HL-60/S4 treated with retinoic acid at 250 ng/mL for 4 days and 3 days (cell line): ENCODE results near the gene CASP1.
"Not testable (repeated sequence)": the region's sequence is repeated elsewhere in the genome, so short reads cannot be mapped to it uniquely, and the experiment has no call there.

Experiments
- in situ Hi-C: fragments of 300-500 bp; cut with MboI; formaldehyde crosslinking; loops from 2 replicates; pipeline ENCODE4 v1.7.0; 2022; ENCODE audit warnings: low sequenced_read_pairs

CASP1 gene

DNA sequence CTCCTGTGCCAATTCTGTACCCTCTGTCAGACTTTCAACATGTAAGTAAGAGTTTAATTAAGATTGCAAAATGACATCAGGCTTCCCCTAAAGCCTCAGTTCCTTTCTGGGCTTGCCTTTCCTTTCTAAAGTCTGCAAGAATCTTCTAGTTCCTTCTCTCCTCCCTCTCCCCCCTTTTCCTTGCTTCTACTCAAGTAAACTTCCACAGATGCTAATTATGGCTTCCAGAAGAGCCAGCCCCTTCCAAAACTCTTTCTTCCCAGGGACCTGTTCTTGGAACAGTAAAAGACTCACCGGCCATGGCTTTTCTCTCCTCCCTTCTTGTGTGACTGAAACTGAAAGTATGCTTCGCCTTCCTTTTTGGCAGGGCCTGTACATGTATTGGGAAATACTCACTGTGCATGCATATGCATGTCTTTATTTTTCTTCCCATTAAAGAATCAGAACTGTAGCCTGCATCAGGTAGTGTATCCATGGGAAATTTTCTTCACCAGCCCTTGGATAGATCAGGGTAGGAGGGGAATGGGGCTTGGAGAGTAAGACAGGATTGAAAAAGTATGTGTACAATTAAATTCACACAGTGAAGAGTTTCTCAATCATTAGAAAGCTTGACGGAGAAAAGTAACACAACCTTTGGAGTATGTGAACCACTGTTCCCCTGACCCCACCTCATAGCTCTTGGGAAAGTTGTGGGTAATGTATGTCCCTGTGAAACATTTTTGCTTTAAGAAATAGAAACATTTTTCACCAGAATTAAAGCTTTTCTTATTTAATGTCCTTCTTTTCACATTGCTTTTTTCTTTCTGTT is at the start of gene CASP1:
TSS of gene CASP1 (minus strand) at position 332 of the 808 bp plus-strand sequence. CDS start at position 301, 31 bp downstream.
- in situ Hi-C loops: no loop called here

DNA sequence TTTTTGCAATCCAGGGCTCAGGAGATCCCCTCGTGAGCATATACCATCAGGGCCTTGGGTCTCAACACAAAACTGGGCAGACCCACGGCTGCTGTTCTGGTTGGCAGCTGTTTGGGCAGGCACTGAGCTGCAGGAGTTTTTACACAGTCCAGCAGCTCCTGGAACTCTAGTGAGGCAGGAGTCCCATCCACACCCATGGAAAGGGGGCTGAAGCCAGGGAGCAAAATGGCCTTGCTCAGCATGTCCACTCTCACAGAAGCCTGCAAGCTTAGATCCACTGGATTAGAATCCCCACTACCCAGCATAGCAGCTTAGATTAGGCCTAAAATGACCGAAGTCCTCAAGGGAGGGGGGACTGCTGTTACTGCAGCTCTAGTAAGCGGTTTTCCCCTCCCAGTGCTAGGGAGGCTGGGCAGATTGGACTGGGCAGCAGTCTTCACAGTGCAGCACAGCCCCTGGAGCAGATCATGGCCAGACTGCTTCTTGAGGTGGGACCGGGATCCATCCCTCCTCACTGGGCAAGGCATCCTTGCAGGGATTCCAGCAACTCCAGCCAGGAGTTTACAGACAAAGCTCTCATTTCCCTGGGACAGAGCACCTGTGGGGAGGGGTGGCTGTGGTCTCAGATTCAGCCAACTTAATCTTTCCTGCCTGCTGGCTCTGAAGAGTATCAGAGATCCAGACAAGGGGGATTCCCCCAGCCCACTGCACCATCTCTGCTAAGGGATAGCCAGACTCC is 46.6 kb upstream of the CASP1 start:
- in situ Hi-C loops: no loop called here

DNA sequence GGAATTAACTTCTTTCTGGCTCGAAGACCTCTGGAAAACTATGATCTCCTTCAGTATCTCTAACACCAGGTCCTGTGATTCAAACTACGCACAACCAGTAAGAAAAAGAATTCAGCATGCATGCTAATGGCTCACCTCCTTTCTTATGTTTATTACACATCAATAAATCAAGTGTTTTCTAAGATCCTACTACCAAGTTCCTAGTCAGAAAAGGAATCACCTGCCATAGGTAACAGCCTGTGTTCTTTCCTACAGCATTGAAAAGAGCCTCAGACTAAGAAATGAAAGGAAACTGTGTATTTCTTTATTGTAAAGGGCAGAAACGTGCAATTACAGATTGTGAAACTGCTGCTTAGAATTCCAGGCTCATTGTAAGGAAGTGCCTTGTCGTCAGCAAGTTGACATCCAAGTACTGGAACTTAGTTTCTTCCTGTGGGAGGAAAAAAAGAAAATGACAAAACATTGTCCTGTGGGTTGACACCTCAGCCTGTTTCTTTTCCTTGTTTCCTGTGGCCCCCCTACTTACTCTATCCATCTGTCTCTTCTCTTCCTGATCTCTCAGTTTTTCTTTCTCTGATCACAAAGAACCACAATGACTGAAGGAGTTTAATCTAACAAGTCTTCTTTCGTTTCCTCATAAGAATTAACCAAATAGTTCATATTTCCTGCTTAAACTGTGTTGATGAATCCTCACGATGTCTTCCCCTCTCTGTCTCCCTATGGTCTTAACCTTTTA is 45.4 kb upstream of the CASP1 start:
- in situ Hi-C loops: not testable (repeated sequence)

DNA sequence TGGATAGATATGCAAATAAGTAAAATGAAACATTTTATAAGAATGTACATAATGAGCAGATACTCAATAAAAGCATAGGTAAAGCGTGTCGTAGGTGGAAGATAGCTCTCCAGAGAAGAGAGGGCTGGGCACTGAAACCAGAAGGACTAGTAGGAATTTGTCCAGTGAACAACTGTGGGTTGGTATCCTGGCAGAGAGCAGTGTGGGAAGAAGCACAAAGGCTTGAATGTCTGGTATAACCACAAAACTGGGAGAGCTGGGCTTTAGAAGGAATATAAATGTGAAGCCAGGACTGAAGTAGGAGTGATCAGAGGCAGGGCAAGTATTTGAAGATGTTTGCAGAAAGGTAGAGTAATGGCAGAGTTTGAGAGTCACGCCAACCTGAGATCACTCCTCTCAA is 43.3 kb upstream of the CASP1 start:
- in situ Hi-C loops: no loop called here

DNA sequence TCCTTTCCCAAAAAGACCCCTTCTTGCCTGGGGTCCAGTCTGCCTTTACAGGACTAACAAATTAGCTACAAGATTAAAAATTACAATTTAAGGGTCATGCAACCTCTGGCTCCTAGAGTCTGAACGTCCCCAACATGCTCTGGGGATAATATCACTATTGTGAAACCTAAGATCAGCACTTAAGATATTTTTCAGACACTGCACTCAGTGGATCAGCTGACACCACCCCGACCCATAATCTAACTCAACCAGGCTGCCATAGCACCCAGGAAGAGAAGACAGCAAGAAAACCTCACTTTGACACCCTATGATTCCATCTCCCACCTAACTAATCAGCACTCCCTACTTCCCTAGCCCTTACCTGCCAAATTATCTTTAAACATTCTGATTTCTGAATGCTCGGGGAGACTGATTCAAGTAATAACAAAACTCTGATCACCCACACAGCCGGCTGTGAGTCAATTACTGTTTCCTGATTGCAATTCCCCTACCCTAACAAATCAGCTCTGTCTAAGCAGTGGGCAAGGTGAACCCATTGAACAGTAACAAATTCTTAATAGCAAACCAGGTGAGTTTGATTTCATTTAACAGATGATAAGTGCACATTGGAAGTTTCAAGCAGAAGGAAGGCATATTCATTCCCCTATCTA is 42.3 kb upstream of the CASP1 start:
- in situ Hi-C loops: not testable (repeated sequence)

DNA sequence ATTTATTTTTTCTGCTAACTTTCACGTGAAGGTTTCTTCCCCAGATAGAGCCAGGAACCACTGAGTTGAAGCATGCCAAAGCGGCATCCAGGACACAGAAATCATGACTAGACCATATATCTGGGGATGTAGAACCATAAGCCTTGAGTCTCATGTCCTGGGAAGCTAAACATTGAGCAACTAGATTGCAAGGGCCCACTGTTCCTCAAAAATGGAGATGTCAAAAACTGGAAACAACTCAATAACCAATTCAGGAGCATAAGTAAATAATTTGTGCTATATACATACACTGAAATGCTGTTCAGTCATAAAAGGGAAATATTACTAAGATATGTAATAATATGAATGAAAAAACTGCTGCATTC is 39.2 kb upstream of the CASP1 start:
- in situ Hi-C loops: no loop called here

DNA sequence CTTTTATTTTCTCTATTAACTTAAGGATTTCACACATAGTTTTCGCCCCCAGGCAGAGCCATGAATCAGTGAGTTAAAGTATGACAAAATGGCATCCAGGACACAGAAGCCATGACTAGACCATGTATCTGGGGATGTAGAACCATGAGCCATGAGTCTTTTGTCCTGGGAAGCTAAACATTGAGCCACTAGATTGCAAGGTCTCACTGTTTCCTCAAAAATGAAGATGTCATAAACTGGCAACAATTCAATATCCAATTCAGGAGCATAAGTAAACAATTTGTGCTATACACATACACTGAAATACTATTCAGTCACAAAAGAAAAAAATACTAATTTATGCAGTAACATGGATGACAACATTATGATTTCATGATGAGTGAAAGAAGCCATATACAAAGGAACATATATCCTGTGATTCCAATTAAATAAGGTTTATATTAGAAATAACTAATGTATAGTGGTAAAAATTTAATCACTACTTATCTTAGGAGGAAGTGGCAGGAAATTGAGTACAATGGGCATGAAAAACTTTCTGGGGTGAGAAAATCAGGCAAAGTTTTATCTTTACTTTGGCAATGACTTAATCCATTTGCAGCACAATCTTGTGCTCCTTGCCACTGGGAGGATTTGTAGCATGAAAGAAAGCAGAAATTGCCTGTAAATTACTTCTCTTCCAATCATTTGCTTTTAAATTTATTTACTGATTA is 38.7 kb upstream of the CASP1 start:
- in situ Hi-C loops: no loop called here

DNA sequence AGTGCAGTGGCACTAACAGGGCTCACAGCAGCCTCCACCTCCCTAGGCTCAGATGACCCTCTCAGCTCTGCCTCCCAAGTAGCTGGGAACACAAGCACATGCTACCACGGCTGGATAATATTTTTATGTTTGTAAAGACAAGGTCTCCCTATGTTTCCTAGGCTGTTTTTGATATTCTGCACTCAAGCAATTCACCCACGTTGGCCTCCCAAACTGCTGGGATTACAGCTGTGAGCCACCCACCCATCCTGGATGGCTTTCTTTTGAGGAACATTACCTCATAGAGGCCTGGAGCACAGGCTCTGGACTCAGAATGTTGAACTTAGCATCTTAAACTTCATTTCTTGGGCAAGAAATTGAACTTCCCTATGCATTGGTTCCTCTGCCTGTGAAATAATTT is 37.1 kb upstream of the CASP1 start:
- in situ Hi-C loops: not testable (repeated sequence)

DNA sequence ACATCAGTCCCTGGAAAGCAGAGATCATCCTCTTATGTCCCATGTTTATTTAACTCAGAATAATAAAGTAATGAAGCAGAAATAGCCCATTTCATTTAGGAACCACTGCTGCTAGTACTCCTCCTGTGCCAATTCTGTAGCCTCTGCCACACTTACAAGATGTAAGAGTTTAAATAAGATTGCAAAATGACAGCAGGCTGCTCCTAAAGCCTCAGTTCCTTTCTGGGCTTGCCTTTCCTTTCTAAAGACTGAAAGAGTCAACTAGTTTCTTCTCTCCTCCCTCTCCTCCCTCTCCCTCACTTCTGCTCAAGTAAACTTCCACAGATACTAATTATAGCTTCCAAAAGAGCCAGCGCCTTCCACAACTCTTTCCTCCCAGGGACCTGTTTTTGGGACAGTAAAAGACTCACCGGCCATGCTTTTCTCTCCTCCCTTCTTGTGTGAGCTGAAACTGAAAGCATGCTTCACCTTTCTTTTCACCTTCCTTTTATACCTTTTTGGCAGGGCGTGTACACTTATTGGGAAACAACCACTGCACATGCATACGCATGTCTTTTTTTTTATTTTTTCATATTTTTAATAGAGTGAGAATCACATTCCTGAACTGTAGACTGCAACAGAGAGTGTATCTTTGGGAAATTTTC is 36.3 kb upstream of the CASP1 start:
- in situ Hi-C loops: no loop called here

DNA sequence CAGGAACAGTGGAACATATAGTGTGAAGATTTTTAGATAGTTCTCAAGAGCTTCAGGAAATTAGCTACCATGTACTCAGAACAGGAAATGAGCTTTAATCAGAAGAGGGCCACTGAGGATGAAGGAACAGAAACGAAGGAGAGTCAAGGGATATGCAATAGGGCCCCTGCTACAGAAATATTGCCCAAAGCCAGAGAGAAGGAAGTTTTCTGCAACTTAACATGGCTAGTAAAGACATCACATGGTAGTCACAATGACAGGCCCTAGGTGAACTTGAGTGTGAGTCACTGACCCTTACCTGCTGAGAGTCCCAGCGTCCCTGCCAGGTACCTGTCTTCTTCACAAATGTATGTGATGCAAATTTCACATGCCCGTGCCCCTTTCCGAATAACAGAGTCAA is 35.4 kb upstream of the CASP1 start:
- in situ Hi-C loops: no loop called here

DNA sequence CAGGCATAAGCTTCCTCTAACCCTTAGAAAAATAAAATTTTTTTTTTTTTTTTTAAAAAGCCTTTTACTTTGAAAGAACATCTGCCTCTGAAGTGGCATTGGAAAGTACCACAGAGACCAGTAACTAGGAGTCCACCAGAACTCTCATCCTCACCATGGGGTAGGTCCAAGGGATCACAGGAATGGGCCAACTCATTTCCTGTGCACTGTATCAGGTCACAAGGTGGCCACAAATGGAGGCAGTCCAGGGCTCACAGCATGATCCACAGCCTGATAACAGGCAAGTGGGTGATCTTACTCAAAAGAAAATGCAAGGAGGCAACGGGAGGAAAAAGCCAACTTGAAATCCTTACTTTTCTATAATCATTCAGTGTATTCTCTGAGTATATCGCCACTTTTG is 34.8 kb upstream of the CASP1 start:
- in situ Hi-C loops: not testable (repeated sequence)

DNA sequence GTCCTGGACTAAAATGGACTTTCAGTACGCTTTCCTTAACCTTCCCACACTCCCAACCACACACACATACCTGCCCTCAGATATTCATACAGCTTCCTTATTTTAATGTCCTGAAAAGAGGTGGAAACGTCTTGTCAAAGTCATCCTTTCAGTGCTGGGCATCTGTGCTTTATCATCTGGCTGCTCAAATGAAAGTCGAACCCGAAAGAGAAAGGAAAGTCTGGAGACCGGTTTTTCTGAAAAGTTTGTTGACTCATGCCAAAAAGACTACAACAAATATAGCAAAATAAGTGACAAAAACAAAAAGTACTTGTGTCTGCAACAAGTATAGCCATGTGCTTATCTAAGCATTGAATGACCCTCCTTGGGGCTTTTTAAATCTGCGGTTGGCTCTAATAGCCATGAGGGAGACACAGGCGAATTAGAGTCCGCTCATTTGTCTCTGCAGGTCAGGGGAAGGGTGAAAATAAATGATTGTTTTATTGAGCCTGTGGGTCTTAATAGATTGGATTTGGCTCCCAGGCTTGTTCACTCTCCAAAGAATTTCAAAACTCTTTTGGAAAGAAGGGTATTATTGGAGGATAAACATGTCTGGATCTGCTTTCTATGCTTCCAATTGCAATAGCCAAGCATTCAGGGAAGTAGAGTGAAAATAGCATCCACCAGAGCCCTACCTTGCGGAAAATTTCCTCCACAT is 28.4 kb upstream of the CASP1 start:
- in situ Hi-C loops: not testable (repeated sequence)

DNA sequence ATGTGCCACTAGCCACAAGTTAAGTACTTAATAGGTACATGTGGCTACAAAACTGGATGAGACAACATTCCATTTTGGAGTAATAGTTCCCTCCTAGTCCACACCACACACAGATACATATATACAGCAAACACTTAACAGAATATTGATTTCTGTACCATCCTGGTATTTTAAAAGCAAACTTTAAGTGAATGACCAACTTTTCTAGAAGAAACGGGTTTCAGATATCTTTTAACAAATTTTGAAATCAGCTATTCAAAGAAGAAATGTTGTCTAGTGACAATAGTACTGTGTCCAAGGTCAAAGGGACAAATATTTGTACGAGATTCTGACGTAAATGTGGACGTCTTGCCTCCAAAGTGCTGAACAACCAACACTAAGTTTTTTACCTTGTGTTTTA is 22.5 kb upstream of the CASP1 start:
- in situ Hi-C loops: no loop called here

DNA sequence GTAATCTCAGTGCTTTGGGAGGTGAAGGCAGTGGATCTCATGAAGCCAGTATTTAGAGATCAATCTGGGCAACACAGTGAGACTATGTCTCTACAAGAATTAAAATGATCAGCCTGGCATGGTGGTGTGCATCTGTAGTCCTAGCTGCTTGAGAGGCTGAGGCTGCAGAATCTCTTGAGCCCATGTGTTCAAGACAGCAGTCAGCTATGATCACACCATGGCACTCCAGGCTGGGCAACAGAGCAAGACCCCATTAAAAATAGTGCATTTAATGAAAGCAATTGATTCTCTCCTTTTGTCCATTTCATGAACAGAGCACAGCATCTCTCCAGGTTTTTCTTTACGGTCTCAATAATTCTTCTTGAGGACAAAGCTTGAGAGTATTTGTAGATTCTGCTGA is 21.5 kb upstream of the CASP1 start:
- in situ Hi-C loops: no loop called here

DNA sequence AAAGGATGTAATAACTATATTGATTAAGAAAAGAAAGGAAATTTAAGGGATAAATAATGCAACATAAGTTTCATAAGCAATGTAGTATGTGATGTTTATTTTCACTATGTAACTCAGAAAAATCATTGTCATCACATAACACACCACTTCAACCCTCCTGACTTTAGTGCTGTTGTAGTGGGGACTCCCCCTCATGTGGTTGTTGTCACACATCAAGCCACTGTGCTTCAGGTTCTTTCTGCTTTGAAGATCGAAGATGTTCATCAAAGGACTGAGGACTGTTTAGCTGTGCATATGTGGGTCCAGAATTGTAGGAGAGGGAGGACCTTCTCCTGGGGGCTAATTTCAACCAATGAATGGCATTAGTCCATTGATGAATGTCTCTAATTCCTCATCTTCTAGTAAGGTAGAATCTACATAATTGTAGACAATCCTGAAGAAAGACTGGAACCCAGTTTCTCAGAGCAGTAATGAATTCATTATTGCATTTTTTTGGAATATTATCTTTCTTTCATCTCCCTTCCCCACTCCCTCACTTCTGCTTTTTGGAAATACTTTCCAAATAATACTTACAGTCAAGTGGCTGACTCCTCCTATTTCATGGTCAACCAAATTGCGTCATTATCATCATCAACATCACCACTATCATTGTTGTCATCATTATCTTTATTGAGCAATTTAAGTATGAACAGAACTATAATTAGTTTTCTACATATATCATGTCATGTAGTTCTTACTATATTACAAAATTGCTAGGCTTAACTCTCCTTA is 20.0 kb upstream of the CASP1 start:
- in situ Hi-C loops: no loop called here

DNA sequence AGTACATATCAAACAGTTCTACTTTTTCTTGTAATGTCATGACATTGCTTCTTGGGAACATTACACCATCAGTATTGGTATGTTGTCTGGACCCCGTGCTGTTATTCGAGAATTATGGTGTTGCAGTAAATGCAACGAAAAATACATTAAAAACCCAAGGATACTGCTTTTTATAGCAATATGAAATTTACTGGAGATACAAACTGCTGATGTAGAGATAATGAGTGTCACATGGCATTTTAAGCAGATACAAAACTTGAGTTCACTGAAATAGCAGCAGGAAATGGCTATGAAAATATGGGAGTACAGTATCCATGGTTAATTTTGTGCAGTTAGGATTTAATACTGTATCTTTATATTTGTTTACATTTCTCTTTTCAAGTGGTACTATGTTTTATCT is 17.5 kb upstream of the CASP1 start:
- in situ Hi-C loops: no loop called here

DNA sequence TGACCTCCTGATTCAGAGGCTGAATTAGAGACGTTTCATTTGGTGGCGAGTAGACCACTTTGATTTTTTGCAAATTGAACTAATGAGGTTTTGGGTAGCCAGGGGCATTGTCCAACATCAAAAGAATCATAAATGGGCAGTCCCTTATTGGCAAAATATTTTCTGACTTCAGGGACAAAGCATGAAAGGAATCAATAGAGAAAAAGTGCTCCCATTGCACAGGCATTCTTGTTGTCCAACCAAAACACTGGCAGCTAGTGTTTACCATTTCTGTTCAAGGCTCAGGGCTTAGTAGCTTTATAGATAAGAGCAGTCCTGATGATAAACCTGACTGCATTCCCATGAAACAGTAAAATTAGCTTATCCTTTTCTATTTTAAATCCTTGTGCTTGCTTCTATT is 16.6 kb upstream of the CASP1 start:
- in situ Hi-C loops: no loop called here

DNA sequence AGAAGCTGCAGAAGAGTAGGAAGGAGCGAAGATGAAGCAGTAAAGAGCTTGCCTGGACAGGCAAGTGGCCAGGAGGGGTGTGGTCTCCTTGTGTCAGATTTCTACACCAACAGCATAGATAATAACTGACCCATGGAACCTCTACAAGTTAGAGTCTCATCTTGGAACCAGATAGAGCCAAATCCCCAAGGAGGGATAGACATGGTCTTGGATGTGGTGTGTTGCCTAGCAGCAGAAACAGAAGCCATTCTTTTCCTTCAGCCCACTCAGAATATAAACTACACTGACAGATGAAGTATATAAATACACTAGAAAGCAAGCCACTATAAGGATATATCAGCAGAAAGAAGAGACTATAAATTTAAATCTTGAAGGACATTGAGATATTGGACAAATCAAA is 14.5 kb upstream of the CASP1 start:
- in situ Hi-C loops: no loop called here
